GM21737 (cell line): ENCODE results near the gene KMT2C.
"Not testable (repeated sequence)": the region's sequence is repeated elsewhere in the genome, so short reads cannot be mapped to it uniquely, and the experiment has no call there.

ENCODE experiments used
- ATAC-seq: cut with Tn5 transposase; IDR thresholded peaks from one replicate; pipeline ENCODE4 v1.9.1; 2021; ENCODE audit warnings: mild to moderate bottlenecking, moderate library complexity; ENCODE audit not compliant: unreplicated experiment

Gene KMT2C

DNA sequence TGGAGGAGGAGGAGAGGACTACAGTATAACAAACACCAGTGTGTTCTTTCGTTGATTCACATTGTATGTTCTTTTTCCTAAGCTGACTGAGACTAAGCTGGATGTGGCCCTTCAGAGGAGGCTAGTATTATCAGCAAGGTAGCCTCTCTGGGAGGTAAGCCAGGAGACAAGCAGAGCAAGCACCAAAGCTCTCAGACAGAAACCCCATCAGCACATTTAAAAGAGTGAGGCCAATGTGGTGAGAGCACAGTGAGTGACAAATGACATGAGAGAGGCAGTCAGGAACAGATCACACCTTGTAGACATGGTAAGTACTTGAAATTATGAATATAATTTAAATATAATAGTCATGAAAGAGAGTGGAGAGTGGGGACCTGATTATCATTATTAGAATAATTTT lies 107.6 kb downstream of the KMT2C start:
- ATAC-seq: no peak

DNA sequence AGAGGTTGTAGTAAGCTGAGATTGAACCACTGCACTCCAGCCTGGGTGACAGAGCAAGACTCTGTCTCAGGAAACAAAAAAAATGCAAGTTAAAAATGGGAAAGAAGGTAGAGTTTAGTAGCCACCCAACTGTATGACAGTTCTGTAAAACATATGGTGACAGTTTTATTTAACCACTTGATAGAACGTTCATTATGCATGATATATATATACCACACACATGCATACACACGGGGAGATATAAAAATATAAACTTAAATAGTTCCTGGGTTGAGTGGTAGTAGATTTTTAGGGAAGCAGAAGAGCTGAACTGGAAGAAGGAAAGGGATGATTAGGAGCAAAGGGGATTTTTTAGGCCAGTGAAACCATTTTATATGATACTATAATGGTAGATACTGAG lies 120.0 kb downstream of the KMT2C start:
- ATAC-seq: no peak

DNA sequence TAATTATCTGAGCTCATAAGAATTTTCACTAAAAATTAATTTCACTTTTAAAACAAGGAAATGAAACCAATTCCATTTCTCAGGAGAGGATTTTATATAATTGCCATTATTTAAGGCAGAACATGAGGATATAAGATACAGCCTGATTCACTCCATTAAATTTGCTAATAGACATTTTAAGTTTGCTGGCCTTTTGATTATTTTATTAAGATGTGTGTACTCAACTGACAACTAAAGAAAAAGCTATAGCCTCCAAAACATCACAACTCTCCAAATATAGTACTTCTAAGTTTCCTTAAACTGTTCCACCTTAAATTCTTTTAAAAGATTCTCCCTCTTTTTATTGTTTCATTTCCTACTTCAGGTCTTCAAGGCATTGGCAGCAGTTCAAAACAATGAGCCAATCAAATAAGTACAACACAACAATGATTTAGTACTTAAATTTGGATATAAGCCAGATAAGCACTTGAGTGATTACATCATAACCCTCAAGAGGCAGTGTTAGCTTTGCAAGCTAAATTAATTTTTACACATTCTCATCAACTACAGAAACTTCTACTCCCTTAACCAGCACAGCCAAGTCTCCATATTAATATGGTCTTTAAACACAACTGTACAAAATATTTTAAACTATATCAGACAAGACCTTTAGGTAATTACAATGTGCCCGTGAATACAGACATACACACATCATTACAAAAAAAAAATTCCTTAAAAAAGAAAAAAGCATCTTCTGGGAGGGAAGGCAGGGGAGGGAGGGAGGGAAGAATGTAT lies 121.8 kb downstream of the KMT2C start:
- ATAC-seq: no peak

DNA sequence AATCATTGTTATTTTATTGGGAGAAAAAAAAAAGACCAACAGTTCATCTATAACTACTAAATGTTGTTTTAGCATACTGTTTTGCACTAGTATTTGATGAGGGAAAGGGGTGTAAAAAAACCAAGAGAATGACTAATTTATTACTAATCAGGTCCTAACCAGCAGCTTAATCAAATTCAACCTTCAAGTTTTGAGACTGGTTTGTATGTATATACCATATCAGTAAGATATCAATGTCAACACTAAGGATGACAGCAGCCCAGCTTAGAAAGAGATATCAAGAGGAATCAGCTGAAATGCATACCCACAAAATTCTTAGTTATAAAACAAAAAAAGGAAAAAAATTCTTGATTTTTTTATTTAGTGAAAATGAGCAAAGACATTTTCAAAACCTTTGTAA lies 122.6 kb downstream of the KMT2C start:
- ATAC-seq: no peak

DNA sequence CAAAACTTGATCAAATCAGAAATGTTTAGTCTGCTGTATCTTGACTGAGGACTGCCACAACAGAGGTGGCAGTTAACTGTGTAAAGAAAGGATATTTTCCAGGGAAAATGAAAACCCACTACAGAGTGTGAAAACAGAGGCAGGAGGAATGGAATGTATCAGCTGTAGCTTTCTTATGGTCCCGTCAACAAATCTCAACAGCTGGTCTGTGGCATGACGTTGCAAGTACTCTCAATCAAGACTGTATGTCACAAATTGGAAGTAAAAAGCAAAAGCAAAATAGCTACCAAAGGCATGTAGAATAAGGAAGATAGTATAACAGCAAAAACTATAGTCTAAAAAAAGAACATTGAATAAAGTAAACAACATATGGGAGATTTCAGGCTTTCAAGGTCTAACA lies 123.5 kb downstream of the KMT2C start:
- ATAC-seq: no peak

DNA sequence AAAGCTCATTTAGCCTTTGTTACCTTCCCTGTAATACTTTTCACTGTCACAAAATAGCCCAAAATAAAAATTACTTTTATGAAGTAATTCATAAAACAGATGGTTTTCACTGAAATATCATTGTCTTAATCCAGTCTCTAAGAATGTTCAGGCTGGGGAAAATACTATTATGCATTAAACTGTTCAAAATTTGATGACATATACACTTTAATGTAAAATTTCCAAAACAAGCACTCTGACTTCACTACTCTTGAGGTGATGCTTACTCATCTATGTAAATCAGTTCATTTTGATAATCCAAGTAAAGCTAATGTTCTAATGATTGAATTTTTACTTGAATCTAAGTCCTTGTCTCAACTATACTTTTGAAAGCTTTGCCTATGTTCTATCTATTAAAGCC lies 127.9 kb downstream of the KMT2C start:
- no peak for ATAC-seq

DNA sequence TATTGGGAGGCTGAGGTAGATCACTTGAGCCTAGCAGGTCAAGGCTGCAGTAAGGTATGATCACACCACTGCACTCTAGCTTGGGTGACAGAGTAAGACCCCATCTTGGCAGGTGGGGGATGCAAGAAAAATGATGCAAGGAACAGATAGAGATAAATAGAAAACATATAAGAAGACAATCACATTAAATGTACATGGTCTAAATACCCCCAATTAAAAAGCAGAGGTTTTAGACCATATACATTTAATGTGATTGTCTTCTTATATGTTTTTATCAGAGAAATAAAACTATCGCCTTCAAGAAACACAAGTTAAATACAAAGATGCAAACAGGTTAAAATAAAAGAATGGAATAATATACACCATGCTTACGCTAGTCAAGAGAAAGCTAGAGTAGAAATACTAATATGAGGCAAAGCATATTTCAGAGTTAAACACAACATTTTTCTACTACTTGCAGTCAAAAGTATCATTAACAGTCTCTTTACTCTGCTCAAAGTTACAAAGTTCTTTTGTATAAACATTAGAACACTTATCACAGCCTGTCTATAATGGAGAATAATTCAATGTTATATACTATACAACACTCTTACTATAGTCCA lies 136.2 kb downstream of the KMT2C start:
- not testable (repeated sequence) for ATAC-seq

DNA sequence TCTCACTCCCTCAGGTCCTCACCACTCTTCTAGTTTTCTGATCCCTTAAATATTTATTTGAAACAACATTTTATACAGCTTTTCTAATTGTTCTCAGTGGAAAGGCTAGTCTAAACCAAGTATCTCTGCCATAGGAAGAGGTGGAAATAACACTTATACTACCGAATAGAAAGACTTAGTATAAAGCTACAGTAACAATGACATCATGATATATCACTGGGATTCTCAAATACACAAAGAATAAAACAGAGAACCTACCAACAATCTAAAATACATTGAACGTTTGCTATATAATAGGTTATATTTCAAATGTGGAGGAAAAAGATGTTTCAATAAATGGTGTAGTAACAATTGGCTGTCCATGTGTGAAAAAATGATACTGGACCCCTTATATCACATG lies 142.9 kb downstream of the KMT2C start:
- no peak for ATAC-seq

DNA sequence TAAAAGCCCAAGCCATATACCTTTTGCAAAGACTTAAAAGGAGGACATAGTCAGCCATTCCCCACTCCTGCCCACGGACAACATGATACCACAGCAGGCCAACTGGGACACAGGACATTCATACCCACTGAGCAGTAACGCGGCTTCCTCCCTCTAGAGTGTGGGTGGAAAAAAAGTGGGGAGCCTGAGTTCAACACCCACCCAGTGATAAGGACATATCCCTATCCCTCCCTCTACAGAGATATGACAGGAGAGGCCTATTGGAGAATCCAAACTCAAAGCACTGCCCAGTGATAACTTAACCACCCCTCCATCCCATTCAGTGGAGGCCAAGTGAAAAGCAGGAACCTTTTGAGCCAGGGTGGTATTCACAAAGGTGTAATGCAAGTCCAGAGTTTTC lies 148.8 kb downstream of the KMT2C start:
- not testable (repeated sequence) for ATAC-seq

DNA sequence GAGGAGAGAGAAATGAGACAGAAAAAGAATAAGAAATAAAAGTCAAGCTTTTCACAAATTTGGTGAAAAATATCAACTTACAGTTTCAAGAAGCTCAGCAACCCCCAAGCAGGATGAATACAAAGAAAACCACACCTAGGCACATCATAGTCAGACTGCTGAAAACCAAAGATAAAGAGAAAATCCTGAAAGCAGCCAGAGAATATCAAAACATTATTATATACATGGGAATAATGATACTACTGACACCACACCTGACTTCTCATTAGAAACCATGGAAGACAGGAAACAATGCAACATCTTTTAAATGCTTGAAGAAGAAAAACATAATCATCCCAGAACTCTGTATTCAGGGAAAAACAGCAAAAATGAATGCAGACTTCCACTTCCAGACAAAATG lies 149.6 kb downstream of the KMT2C start:
- not testable (repeated sequence) for ATAC-seq

DNA sequence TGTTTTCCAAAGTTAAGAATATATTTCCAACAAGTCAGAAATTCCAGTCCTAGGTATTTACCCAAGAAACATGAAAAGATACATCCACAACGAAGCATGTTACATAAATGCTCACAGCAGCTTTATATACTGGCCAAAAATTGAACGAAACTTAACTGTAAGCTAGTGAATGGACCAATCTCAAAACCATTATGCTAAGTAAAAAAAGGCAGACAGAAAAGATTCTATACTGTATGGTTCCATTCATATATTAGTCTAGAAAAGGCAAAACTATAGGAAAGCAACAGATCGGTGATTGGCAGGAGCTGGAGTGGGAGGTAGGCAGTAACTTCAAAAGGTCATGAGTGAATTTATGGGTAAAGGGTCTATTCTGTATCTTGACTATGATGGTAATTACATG lies 150.8 kb downstream of the KMT2C start:
- not testable (repeated sequence) for ATAC-seq

DNA sequence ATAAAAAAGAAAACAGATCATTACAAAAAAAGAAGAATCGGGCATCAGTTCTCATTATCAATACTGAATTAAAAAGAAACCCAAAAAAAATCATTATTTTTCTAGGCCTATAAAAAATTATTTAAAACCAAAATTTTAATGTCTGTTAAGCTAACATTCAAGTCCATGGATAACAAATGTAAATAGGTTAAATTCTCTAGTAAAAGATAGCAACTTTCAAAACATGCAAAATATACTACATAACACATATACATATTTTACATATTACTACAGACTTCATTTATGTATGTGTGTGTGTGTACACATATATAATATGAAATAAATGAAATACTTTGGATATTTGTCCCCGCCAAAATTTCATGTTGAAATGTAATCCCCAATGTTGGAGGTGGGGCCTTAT lies 158.1 kb downstream of the KMT2C start:
- not testable (repeated sequence) for ATAC-seq

DNA sequence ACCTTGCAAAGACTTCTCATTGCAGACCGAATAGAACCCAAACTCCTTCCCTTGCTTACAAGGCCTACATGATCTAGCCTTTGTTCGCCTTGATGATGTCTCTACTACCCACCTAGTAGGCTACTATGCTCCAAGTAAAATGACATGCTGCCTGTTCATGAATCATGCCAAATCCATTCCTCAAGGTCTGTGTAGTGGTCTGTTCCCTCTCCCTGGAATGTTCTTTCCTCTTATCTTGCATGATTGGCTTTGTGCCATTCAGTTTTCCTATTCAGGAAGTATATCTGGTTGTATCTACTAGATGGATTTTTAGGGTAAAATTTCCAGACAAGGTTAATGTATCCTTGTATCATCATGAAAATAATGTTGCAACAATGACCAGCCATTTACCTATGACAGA lies 165.4 kb downstream of the KMT2C start:
- not testable (repeated sequence) for ATAC-seq

DNA sequence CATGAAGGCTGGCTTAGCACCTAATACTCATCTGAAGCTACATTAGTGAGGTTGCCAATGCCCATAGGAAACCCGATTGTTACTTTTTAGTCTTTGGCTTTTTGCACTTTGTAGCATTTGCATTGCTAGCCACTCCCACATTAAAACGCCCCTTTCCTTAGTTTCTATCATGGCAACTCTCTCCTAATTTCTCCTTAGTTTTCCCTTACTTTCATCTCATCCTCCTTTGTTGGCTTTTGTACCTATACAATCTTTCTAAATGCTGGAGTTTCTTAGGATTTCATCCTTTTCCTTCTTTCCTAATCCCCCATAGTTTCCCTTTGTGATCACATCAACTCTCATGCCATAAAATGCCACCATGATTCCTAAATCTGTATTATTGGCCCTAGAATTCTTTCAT lies 168.9 kb downstream of the KMT2C start:
- ATAC-seq: not testable (repeated sequence)

DNA sequence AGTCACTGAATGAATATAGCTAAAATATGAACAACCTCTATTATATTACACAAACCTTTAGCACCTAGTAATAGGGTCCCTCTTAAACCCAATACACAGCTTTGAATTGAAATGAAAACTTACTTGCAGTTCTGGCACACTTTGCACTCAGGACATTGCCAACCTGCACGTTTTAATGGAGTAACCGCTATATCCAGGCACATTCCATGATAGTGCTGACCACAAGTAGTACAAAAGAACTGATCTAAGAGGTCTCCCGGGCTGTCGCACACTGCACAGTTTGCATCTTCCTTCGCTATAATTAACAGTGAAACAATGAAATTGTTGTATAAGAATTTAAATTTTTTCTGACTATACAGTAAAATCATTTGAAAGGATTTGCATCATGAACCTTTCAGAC lies 170.9 kb downstream of the KMT2C start:
- not testable (repeated sequence) for ATAC-seq

DNA sequence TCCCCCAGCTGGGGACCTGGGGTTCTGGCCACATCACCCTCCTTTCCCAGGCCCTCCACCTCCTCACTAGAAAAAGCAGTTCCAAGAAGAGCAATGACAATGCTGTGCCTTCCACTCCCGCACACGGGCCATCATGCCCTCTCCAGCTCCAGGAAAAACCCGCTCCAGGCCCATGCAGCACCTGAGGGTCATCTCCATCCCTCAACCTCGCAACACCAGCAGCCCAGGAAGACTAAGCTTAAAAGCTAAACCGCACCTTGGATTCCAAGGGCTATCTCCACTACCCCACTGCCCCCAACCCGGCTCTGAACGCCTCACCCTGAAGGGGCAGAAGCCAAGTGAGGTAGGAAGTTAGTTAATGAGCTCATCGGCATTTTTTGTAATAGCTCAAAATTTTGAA lies 173.7 kb downstream of the KMT2C start:
- ATAC-seq: not testable (repeated sequence)

DNA sequence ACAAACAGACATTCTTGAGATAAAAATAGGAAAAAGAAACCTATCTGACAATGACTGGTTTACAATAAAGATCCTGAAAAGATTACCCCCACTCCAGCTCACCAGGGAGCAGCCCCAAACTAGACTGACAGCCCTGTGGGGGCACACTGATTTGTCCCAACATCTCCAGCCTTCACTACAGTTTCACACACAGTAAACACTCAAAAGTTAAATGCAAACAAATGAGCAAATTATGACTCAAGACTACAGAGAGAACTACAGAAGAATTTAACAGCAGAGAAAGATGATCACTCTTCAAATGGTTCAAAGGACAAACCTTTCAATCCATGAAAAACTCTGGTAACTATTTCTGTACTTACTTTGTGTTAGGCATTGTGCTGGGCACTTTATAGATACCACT lies 176.2 kb downstream of the KMT2C start:
- ATAC-seq: not testable (repeated sequence)

DNA sequence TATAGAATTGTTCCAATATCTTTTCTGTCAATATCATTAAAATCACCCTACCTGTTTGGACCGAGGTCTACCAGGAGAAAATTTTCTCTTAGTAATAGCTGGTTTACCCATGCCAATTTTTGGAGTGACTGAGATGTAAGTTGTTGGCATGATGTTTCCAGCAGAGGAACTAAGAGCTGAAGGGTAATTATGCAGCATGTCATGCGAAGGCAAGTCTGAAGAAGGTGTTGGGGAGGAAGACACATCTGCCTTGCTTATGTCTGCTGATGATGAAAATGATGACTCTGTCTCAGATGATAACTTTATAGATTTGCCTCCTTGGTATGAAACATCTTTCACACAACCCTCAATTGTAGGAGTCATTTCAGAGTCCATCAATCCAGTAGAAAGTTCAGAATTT lies 188.0 kb downstream of the KMT2C start:
- ATAC-seq: not testable (repeated sequence)

DNA sequence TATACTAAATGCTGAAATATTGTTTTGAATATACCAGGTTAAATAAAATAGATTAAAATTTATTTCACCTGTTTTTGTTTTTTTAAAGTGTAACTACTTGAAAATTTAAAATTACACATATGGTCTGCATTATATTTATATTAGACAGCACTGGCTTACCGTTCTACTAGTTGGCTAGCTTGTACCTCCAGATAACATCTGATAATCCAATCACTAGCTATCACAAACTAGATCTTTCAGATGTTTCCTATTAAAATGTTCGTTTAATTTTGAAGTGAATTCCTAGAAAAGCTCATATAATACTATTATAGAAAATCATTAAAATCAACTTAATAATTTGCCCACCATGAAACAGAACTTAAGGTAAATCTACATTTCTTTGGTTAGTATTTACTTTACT lies 190.4 kb downstream of the KMT2C start:
- ATAC-seq: not testable (repeated sequence)

DNA sequence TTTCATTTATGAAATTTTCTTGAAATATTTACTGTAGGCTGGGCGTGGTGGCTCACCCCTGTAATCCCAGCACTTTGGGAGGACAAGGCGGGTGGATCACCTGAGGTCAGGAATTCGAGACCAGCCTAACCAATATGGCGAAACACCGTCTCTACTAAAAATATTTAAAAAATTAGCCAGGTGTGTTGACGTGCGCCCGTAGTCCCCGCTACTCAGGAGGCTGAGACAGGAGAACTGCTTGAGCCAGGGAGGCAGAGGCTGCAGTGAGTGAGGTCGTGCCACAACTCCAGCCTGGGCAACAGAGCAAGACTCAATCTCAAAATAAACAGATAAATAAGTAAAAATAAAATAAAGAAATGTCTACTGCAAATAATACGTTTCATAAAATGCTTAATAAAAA lies 192.3 kb downstream of the KMT2C start:
- not testable (repeated sequence) for ATAC-seq

DNA sequence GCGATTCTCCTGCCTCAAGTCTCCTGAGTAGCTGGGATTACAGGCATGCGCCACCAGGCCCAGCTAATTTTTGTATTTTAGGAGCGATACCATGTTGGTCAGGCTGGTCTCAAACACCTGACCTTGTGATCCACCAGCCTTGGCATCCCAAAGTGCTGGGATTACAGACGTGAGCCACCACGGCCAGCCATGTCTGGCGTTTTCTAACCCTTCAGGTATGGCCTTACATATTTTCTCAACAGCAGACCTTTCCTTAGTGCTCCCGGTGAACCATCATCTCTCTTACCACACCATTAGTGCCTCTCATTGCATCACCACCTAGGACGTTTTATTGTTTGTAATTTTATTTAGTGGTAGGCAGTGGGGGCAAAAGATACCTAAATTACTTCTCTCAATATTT lies 194.5 kb downstream of the KMT2C start:
- not testable (repeated sequence) for ATAC-seq

DNA sequence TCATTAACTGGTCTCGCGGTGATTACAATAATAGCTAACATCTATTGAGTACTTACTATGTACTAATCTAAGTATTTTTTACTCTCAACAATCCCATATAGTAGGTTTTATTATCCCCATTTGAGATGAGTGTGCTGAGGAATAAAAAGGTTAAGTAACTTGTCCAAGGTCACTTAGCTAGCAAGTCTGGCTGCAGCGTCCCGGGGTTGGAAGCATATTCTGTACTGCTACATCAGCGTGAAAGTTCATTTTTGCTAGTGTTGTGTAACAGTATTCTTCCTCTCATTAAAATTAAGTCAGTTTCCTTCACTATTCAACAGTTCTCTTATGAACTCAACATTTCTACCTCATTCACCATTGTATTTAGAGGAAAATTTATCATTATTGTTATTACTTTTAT lies 199.5 kb downstream of the KMT2C start:
- not testable (repeated sequence) for ATAC-seq

DNA sequence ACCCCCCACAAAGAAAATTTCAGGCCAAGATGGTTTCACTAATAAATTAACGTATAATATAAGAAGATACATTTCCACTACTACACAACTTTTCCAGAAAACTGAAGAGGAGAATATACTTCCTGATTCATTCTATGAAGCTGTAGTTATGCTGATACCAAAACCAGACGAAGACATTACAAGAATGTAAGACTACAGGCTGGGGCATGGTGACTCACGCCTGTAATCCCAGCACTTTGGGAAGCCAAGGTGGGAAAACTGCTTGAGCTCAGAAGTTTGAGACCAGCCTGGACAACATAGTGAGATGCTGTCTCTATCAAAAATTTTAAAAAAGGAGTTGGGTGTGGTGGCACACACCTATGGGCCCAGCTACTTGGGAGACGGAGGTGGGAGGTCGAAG lies 201.4 kb downstream of the KMT2C start:
- ATAC-seq: not testable (repeated sequence)
